ENCODE data around the gene CCL16.

- TF ChIP-seq GATA2 (IDR thresholded peaks at IDR 0.05; ENCODE audit: low read depth, low read length) = no peak
- no peak for TF ChIP-seq GATA3 (IDR thresholded peaks at IDR 0.05; ENCODE audit: low read depth, low read length)
Observed at GRCh38 chr17:35936063-35936462, 45.2 kb downstream of the CCL16 start.
